Measurements from ENCODE around the gene DRC3.
"Not testable (repeated sequence)": the region's sequence is repeated elsewhere in the genome, so short reads cannot be mapped to it uniquely, and the experiment has no call there.

Gene DRC3

GRCh38 chr17:17972126-17972951, at the start of gene DRC3, which contains the start of gene TOM1L2:
Gene DRC3 (plus strand): TSS chr17:17972862. CDS start chr17:17977599, 4,737 bp downstream.
Gene TOM1L2 (minus strand): TSS chr17:17972400. CDS start chr17:17972313, 87 bp downstream.
- DNase-seq: peak; percentile 99

DNA sequence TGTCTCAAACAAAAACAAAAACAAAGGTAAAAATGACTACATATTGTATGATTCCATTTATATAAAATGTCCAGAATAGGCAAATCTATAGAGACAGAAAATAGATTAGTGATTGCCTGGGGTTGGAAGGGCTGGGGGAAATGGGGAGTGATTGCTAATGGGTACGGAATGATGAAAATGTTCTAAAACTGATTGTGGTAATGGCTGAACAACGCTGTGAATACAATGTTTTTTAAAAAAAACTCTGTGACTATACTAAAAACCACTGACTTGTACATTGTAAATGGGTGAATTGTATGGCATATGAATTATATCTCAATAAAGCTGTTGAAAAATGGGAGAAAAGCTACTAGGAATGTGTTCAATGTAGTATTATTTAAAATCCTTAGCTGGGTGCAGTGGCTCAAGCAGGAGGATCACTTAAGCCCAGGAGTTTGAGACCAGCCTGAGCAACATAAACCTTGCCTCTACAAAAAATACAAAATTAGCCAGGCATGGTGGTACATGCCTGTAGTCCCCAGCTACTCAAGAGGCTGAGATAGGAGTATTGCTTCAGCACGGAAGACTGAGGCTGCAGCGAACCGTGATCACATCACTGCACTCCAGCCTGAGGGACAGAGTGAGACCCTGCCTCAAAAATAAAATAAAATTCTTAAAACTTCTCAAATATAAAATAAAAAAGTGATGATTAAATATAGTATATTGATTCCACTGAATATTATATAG, 48.4 kb upstream of the DRC3 start:
- DNase-seq: no peak

- DNase-seq: no peak
These were observed 47.8 kb upstream of the DRC3 start for GRCh38 chr17:17924857-17925250.

- no peak for DNase-seq
These were observed 46.6 kb upstream of the DRC3 start for GRCh38 chr17:17926036-17926435.

- no peak for DNase-seq
These were observed 45.7 kb upstream of the DRC3 start for GRCh38 chr17:17926840-17927449.

DNA sequence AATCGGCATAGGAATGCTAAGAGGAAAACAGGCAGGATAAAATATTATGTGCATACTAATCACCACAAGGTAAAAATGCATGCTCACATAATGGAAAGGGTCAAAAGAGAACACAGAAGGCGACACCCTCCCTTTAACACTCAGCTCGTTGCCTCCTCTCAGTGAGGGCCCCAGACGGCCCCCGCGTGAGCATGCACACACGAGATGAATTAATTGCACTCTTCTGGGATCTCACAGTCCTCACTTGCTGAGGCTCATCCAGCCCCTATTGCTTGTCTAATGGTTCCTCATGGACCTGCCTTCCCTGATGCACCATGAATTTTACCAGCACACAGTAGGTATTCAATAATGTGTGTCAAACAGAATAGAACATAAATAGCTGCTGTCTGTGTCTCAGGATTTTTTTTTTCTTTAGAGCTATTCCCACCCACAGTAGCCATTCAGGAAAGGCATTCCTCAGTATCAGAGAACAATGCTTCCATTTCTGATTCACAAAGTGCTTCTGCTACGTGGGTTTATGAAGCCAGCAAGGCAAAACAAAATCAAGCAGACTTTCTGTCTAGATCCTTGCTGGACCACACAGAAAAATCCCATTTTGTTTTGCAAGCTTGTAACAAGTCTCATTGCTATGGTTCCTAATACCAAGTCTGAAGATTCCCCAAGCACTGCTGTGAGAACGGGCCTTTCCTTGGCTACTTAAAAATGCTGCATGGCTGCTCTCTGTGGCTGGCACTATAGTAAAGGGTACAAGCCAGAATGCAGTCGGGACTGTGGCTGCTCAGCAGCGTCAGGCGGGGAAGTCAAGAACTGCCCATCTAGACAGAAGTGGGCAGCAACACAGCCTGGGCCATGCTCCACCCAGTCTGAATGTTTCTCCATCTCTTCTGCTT, 44.0 kb upstream of the DRC3 start:
- DNase-seq: no peak

- no peak for DNase-seq
These were observed 42.8 kb upstream of the DRC3 start for GRCh38 chr17:17929655-17930380.

DNA sequence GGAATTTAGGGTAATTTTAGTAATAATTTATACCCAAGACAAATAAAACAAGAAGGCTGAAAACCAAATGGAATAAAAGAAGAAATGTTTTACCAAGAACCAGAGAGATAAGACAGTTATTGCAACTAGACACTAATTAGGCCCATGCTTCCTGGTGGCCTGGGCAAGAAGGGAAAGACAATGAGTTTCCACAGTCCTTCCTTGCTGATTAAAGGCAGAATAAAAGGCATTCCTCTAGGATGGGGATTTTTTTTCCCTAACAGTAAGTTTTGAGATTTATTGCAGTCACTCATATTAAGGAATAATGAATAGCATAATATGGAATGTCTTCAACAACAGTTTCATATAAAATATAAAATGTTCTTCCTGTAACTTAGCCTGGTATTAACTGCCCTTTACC, 42.0 kb upstream of the DRC3 start:
- no peak for DNase-seq

DNA sequence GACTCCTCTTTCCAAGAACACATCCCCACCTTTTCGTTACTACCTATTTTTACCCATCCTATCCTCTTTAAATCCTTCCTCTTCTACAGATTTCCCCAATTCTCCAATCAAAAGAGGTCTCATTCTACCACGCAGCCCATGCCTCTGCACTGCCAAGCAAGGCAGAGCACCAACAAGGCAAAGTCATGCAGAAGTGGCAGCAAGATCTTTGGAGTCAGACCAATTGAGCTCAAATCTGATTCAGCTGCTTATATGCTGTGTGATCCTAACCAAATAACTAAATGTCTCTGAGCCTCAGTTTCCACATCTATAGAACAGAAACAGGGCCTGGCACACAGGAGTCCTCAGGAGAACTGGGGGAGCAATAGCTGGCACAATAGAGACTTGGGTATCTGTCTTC, 41.5 kb upstream of the DRC3 start:
- no peak for DNase-seq

- DNase-seq: no peak
These were observed 38.9 kb upstream of the DRC3 start for GRCh38 chr17:17933775-17934174.

DNA sequence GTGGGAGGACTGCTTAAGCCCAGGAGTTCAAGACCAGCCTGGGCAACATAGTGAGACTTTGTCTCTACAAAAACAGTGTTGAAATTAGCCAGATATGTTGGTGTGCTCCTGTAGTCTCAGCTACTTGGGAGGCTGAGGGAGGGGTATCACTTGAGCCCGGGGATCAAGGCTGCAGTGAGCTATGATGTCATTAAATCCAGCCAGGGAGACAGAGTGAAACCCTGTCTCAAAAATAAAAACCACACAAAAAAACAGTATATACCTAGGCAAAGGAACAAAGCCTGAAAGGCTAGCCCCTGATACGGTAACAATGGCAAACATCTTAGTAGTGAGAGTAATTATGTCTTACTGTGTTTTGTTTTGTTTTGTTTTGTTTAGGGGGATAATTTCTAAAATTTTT, 38.4 kb upstream of the DRC3 start:
- no peak for DNase-seq

- no peak for DNase-seq
These were observed 37.9 kb upstream of the DRC3 start for GRCh38 chr17:17934806-17935205.

- no peak for DNase-seq
These were observed 37.1 kb upstream of the DRC3 start for GRCh38 chr17:17935321-17936271.

DNA sequence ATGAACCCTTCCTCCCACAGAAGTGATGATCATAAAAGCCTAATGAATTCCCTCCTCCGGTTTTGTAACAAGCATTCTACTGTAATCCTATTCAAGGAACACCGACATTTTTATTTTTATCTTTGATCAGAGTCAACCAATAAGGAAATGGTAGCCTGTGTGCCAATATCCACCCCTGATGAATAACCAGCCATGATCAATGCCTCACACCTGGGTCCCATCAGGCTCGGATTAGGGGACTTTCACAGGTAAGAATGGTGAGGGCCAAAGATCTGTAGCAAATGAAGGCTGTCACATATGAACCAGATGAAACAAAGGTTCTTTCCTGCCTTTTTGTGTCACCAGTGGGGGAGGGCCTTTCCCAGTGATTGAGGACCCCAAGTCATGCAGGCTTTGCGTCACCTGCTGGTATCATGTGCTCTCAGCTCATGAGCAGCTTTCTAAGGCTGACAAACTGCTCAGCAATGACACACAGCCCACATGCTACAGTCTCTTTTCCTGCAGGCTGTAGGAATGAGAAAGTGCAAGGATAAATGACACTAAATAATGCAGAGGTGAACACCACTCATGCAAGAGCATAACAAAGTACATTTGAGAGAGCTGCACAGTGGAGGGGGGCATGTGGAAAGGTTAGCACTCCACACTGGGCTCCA, 35.3 kb upstream of the DRC3 start:
- DNase-seq: no peak

DNA sequence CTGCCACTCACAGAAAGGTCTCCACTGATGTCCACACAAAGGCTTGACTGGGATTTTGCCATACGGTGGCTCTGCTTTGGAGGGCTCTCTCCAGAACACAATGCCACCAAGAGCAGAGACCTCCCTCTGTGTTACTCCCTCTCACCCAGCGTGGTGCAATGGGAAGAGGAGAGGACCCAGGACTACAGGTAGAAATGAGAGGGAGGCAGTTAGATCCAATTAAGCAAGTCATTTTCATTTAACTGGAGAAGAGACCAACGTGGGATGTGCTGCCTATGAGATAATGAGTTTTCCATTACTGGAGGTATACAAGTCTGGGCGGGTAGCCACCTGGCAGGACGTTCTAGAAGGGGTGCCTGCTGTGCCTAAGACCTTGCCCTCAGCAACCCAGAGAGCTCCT, 34.7 kb upstream of the DRC3 start:
- no peak for DNase-seq

GRCh38 chr17:17938388-17939107, 34.1 kb upstream of the DRC3 start:
- DNase-seq: no peak

DNA sequence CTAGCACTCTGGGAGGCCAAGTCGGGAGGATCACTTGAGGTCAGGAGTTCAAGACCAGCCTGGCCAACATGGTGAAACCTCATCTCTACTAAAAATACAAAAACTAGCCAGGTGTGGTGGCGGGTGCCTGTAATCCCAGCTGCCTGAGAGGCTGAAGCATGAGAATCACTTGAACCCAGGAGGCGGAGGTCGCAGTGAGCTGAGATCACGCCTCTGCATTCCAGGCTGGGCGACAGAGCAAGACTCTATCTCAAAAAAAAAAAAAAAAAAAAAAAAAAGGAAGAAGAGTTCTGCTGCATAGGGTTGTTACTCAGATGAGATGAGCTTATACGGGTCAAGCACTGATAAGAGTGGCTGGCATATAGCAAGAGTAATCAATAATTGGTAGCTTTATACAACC, 32.7 kb upstream of the DRC3 start:
- not testable (repeated sequence) for DNase-seq

DNA sequence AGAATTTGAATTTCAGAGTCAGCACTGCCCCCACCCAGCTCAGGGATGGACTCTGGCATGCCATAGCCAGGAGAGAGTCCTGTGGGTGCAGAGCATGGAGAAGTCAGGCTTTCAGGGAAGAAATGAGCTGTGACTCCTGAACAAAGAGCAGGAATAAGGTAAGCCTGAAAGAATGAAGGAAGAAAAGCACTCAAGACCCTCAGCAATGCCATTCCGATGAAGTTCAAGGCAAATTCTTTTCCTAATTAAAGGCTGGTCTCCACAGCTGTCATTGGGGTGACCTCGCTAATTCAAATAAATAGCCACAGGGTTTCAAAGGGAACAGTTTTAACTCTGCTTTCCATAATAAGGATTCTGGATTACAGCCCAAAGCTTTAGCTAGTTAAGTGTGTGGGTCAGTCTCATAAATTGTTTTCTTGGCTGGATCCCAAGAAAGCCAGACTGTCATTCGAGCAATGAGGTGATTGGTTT, 32.2 kb upstream of the DRC3 start:
- no peak for DNase-seq

DNA sequence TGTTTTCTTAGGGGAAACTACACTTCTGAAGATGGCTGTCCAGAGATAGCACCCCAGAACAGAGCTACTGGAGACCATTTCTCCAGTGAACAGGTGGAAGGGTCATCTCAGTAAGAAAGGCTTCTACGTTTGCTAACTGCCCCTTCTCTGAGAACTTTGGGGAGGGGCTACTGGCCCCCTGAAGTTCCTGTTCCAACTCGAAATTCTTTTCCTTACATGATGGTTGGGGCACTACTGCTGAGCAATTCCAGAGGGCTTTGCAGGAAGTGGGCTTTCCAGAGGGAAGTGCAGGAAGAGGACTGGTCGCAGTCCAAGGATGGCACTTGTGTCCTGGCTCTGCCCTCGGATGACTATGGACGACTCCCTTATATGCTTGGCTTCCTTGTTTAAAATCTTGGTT, 31.6 kb upstream of the DRC3 start:
- no peak for DNase-seq
